H9 (cell line): ENCODE measurements around the gene PDF. TPM values are rescaled to one million over a fixed set of nuclear protein-coding genes. Genes with fewer than 3 reads are reported as not detected.

ENCODE experiments used
- DNase-seq: peaks from one replicate; pipeline ENCODE4 v3.0.0-alpha.2; 2017
- H2AFZ ChIP-seq: one replicate; pipeline ENCODE4 v1.6.1; 2013; ENCODE audit warnings: mild to moderate bottlenecking, low read length, control low read depth, moderate library complexity
- H2AK5ac ChIP-seq: 2 replicates; pipeline ENCODE4 v1.6.1; 2013; ENCODE audit warnings: low read length, control low read depth, mixed read lengths; ENCODE audit not compliant: insufficient read length
- H2BK120ac ChIP-seq: one replicate; pipeline ENCODE4 v1.6.1; 2013; ENCODE audit warnings: low read depth, mild to moderate bottlenecking, low read length, control low read depth, inconsistent platforms; ENCODE audit not compliant: poor library complexity, severe bottlenecking
- H2BK12ac ChIP-seq: 2 replicates; pipeline ENCODE4 v1.6.1; 2013; ENCODE audit warnings: low read length, control low read depth, mixed read lengths, low read depth; ENCODE audit not compliant: insufficient read length
- H2BK15ac ChIP-seq: 2 replicates; pipeline ENCODE4 v1.6.1; 2013; ENCODE audit warnings: low read depth, low read length, control low read depth
- H2BK20ac ChIP-seq: one replicate; pipeline ENCODE4 v1.6.1; 2013; ENCODE audit warnings: low read depth, mild to moderate bottlenecking, low read length, control low read depth, inconsistent platforms; ENCODE audit not compliant: poor library complexity, severe bottlenecking
- H2BK5ac ChIP-seq: 2 replicates; pipeline ENCODE4 v1.6.1; 2013; ENCODE audit warnings: low read length, control low read depth, mixed read lengths; ENCODE audit not compliant: insufficient read length
- H3K14ac ChIP-seq: 2 replicates; pipeline ENCODE4 v1.6.1; 2013; ENCODE audit warnings: low read length, control low read depth; ENCODE audit not compliant: insufficient read depth
- H3K18ac ChIP-seq: 2 replicates; pipeline ENCODE4 v1.6.1; 2013; ENCODE audit warnings: low read depth, mild to moderate bottlenecking, mixed read lengths, low read length, control low read depth; ENCODE audit not compliant: insufficient read length
- H3K23ac ChIP-seq: 2 replicates; pipeline ENCODE4 v1.6.1; 2013; ENCODE audit warnings: low read length, control low read depth, mixed read lengths, low read depth; ENCODE audit not compliant: insufficient read length
- H3K23me2 ChIP-seq: 2 replicates; pipeline ENCODE4 v1.6.1; 2013; ENCODE audit warnings: low read depth, mild to moderate bottlenecking, mixed read lengths, low read length, control low read depth; ENCODE audit not compliant: insufficient read length, poor library complexity, severe bottlenecking
- H3K27ac ChIP-seq: 2 replicates; pipeline ENCODE4 v1.5.1; 2013; ENCODE audit warnings: low read length, control low read depth, mixed read lengths, low read depth; ENCODE audit not compliant: insufficient read length
- H3K27me3 ChIP-seq: 2 replicates; pipeline ENCODE4 v1.6.1; 2013; ENCODE audit warnings: low read length, control low read depth, inconsistent platforms; ENCODE audit not compliant: insufficient read depth
- H3K4ac ChIP-seq: 2 replicates; pipeline ENCODE4 v1.6.1; 2013; ENCODE audit warnings: low read depth, mild to moderate bottlenecking, control low read depth, inconsistent platforms, low read length, moderate library complexity
- H3K4me1 ChIP-seq: 2 replicates; pipeline ENCODE4 v1.6.1; 2013; ENCODE audit warnings: low read length, control low read depth, inconsistent platforms; ENCODE audit not compliant: insufficient read depth
- H3K4me2 ChIP-seq: 2 replicates; pipeline ENCODE4 v1.6.1; 2013; ENCODE audit warnings: low read length, control low read depth, mixed read lengths; ENCODE audit not compliant: insufficient read length, insufficient read depth
- H3K56ac ChIP-seq: 2 replicates; pipeline ENCODE4 v1.6.1; 2013; ENCODE audit warnings: low read depth, mild to moderate bottlenecking, mixed read lengths, low read length, control low read depth; ENCODE audit not compliant: insufficient read length
- H3K79me1 ChIP-seq: 2 replicates; pipeline ENCODE4 v1.6.1; 2013; ENCODE audit warnings: low read depth, mild to moderate bottlenecking, moderate library complexity, low read length, control low read depth, inconsistent platforms; ENCODE audit not compliant: insufficient read depth, poor library complexity, severe bottlenecking
- H3K79me2 ChIP-seq: 2 replicates; pipeline ENCODE4 v1.6.1; 2013; ENCODE audit warnings: low read length, control low read depth, inconsistent platforms; ENCODE audit not compliant: insufficient read depth
- H3K9ac ChIP-seq: 2 replicates; pipeline ENCODE4 v1.6.1; 2013; ENCODE audit warnings: low read length, control low read depth, mixed read lengths; ENCODE audit not compliant: insufficient read length; ENCODE audit errors: extremely low read depth
- H3K9me3 ChIP-seq: one replicate; pipeline ENCODE4 v1.6.1; 2013; ENCODE audit warnings: low read depth, low read length, inconsistent platforms; ENCODE audit not compliant: control insufficient read depth
- H3T11ph ChIP-seq: one replicate; pipeline ENCODE4 v1.6.1; 2013; ENCODE audit warnings: mild to moderate bottlenecking, low read length, control low read depth, inconsistent platforms
- H4K20me1 ChIP-seq: one replicate; pipeline ENCODE4 v1.6.1; 2013; ENCODE audit not compliant: control insufficient read depth, insufficient read length, insufficient read depth
- H4K5ac ChIP-seq: 2 replicates; pipeline ENCODE4 v1.6.1; 2013; ENCODE audit warnings: low read depth, mild to moderate bottlenecking, mixed read lengths, low read length, control low read depth; ENCODE audit not compliant: insufficient read length
- H4K8ac ChIP-seq: replicated peaks from 2 replicates; pipeline ENCODE4 v1.6.1; 2013; ENCODE audit warnings: low read length, control low read depth, mixed read lengths, low read depth; ENCODE audit not compliant: insufficient read length
- H4K91ac ChIP-seq: 2 replicates; pipeline ENCODE4 v1.6.1; 2013; ENCODE audit warnings: low read depth, mild to moderate bottlenecking, moderate library complexity, mixed read lengths, low read length, control low read depth; ENCODE audit not compliant: insufficient read length
- H3K27ac Mint-ChIP-seq, 3 experiments: 2 replicates in 2 of 3; 3 replicates in 1 of 3; pipeline ENCODE4 v1.8.0; 2020 to 2021; ENCODE audit warnings: mixed read lengths in 3 of 3, mild to moderate bottlenecking in 1 of 3, moderate library complexity in 1 of 3
- H3K27me3 Mint-ChIP-seq: 2 replicates; pipeline ENCODE4 v1.8.0; 2021; ENCODE audit warnings: low read depth, mild to moderate bottlenecking, moderate library complexity, mixed read lengths
- H3K36me3 Mint-ChIP-seq, 3 experiments: 2 replicates in 2 of 3; 3 replicates in 1 of 3; pipeline ENCODE4 v1.8.0; 2020 to 2021; ENCODE audit warnings: low read depth in 3 of 3, mixed read lengths in 3 of 3; ENCODE audit not compliant: insufficient read depth in 1 of 3
- H3K4me1 Mint-ChIP-seq, 2 experiments: 2 replicates each; pipeline ENCODE4 v1.8.0; 2020; ENCODE audit warnings: mixed read lengths in 2 of 2
- H3K4me3 Mint-ChIP-seq, 2 experiments: 2 replicates in 1 of 2; 3 replicates in 1 of 2; pipeline ENCODE4 v1.8.0; 2020 to 2021; ENCODE audit warnings: mild to moderate bottlenecking in 2 of 2, mixed read lengths in 2 of 2, moderate library complexity in 1 of 2
- H3K9me3 Mint-ChIP-seq, 2 experiments: 2 replicates in 1 of 2; 3 replicates in 1 of 2; pipeline ENCODE4 v1.8.0; 2020; ENCODE audit warnings: mild to moderate bottlenecking in 2 of 2, mixed read lengths in 2 of 2, moderate library complexity in 1 of 2
- WGBS: extraction: QIAGEN DNeasy Blood & Tissue Kit; methylation state at CpG from one replicate; pipeline ENCODE4 v1.1.7; 2013; ENCODE audit warnings: missing lambda C conversion rate, low lambda C conversion rate, mixed read lengths; ENCODE audit not compliant: insufficient read length; ENCODE audit errors: extremely low coverage; 5-methylcytosine and 5-hydroxymethylcytosine counted together
- total RNA-seq: library from RNA; stranded (reverse); gene quantifications from 2 replicates; pipeline ENCODE4 v1.2.1, GENCODE V29; 2021
- TF ChIP-seq, protein P1 (sequence below): fragments of 200-600 bp; sonication (generic); conservative IDR thresholded peaks from 3 replicates; pipeline ENCODE4 v1.8.0; 2021; ENCODE audit warnings: antibody characterized with exemption, mild to moderate bottlenecking

Gene PDF
- total RNA-seq, 1 experiment from 2014 or later: 36.4 TPM

- peak overlapping the region; percentile 92 to 98 for H3K4me3 Mint-ChIP-seq
- Histone ChIP-seq H3K9me3 (no peaks in the 10 kb centered on the region), H4K5ac (no peak overlapping the region), H3K79me1 (peaks cover 16% of the 10 kb centered on the region), H3K4me1 (no peaks in the 10 kb centered on the region), H4K20me1 (no peaks in the 10 kb centered on the region), H3K9ac (peak overlapping the region; percentile 97), H3K27me3 (no peaks in the 10 kb centered on the region), H3K79me2 (peaks cover 5% of the 10 kb centered on the region; the same call in 1 of the 2 replicates), H3K4me2 (peak overlapping the region; percentile 100), H3K23ac (no peak overlapping the region), H3K4ac (no peak overlapping the region), H4K91ac (no peak overlapping the region), H2BK5ac (no peak overlapping the region), H2BK120ac (no peak overlapping the region), H3K56ac (no peak overlapping the region), H3T11ph (no peak overlapping the region), H3K23me2 (peaks cover 7% of the 10 kb centered on the region), H2BK12ac (no peak overlapping the region), H3K14ac (peak overlapping the region; percentile 73; the same call in 1 of the 2 replicates), H3K18ac (no peak overlapping the region), H3K27ac (no peak overlapping the region), H2BK15ac (no peak overlapping the region), H2AK5ac (no peak overlapping the region), H2AFZ (no peak overlapping the region), H4K8ac (no peak overlapping the region), H2BK20ac (no peak overlapping the region)
- peak overlapping the region; percentile 97 to 98 (median 98) for H3K27ac Mint-ChIP-seq
- no peak for DNase-seq
- WGBS: no CpG with 5 or more reads among the region's 16 CpGs
- no peaks in the 10 kb centered on the region for H3K9me3 Mint-ChIP-seq
- H3K4me1 Mint-ChIP-seq: peaks cover 16 to 20% of the 10 kb centered on the region in 2 experiments
- H3K27me3 Mint-ChIP-seq: no peaks in the 10 kb centered on the region
- TF ChIP-seq, protein P1, sequence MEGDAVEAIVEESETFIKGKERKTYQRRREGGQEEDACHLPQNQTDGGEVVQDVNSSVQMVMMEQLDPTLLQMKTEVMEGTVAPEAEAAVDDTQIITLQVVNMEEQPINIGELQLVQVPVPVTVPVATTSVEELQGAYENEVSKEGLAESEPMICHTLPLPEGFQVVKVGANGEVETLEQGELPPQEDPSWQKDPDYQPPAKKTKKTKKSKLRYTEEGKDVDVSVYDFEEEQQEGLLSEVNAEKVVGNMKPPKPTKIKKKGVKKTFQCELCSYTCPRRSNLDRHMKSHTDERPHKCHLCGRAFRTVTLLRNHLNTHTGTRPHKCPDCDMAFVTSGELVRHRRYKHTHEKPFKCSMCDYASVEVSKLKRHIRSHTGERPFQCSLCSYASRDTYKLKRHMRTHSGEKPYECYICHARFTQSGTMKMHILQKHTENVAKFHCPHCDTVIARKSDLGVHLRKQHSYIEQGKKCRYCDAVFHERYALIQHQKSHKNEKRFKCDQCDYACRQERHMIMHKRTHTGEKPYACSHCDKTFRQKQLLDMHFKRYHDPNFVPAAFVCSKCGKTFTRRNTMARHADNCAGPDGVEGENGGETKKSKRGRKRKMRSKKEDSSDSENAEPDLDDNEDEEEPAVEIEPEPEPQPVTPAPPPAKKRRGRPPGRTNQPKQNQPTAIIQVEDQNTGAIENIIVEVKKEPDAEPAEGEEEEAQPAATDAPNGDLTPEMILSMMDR: no peak
- H3K36me3 Mint-ChIP-seq: peaks cover 21 to 60% (median 46%) of the 10 kb centered on the region in 3 experiments; a peak in 6 of 7 replicates
Observed at GRCh38 chr16:69340095-69340644, 9.8 kb upstream of the PDF start.
